Measurements from ENCODE around the gene PRSS50.

DNA sequence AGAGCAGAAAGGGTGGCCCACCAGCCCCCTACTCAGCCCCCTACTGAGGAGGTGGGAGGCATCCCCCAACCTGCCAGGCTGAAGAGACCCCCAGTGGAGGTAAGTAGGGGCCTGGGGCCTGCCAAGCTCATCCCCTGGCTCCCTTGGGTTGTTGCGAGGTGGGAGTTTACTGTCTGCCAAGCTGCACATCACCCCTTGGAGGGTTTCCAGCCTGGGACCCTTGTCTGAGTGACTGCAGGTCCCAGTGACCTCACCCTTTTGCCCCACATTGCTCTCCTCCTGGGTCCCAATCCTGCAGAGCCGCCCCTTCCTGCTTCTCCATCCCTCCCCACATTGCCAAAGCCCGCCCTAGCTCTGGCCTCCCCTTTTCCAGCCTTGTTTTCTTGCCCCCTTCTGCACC lies 23.1 kb downstream of the PRSS50 start:
- TF ChIP-seq EZH2 (optimal IDR thresholded peaks at IDR 0.05; ENCODE audit: low read depth, low read length) (no peak), EZH2phosphoT487 (IDR thresholded peaks at IDR 0.05; ENCODE audit: low read length) (no peak)
